ENCODE data around the gene IL34. TPM values are rescaled to one million over a fixed set of nuclear protein-coding genes. Genes with fewer than 3 reads are reported as not detected.

IL34 gene
- total and polyA plus RNA-seq, 2 of the 13 experiments (the other 11 are each of a cell fraction or from before 2014, with no cell fraction given), result 1.2 to 1.3 TPM

GRCh38 chr16:70692130-70692872, 45.9 kb downstream of the IL34 start:
- Histone ChIP-seq H3K9me3 (ENCODE audit: low read length) (no peaks in the 10 kb centered on the region), H3K4me2 (ENCODE audit: low read depth, low read length) (no peak overlapping the region), H3K4me1 (ENCODE audit: insufficient read depth, low read length) (peaks cover 80% of the 10 kb centered on the region), H3K27me3 (ENCODE audit: control insufficient read depth in 1 of 2, insufficient read depth in 2 of 2, low read length in 2 of 2) (no peaks in the 10 kb centered on the region), H3K9ac (ENCODE audit: insufficient read depth, low read depth, low read length) (no peak overlapping the region), H4K20me1 (ENCODE audit: insufficient read depth, low read length) (no peaks in the 10 kb centered on the region), H3K79me2 (ENCODE audit: insufficient read depth, low read length) (no peaks in the 10 kb centered on the region), H3K4me3 (replicated peaks in 1 of 3; ENCODE audit: insufficient read depth in 1 of 3, low read depth in 2 of 3, low read length in 3 of 3) (no peak overlapping the region), H2AFZ (ENCODE audit: low read length) (no peak overlapping the region), H3K36me3 (replicated peaks in 1 of 2; ENCODE audit: control insufficient read depth in 1 of 2, insufficient read depth in 2 of 2, low read length in 2 of 2) (0 out of 5 replicates have a peak, but pooled peaks cover 0 to 3% of the 10 kb centered on the region in 2 experiments), H3K27ac (ENCODE audit: extremely low read length, insufficient read depth, low read length) (peak overlapping the region; percentile 17)
- intact Hi-C loops (cut with micrococcal nuclease; ENCODE audit: unreplicated experiment), result no loop called here
- BruUV-seq (replicated peaks), result no TSS peak
- peak; percentile 36 for DNase-seq (ENCODE audit: low spot score)
- in situ Hi-C loops (cut with HindIII; ENCODE audit: extremely low pct_ligation_motif_present, low pct_unique_long_range_greater_than_20kb), result no loop called here
- 57% methylated on average over 11 of the region's 14 CpGs for WGBS (ENCODE audit: low lambda C conversion rate)
- FAIRE-seq, result no peak
- POLR2A ChIA-PET, result interaction anchor here (1.0 to 18.7 kb wide), 3 partner anchors 10 to 34 kb away, joined by 4 to 536 read pairs (median 37); no protein-coding TSS in a partner anchor
- ATAC-seq, result no peak
- CTCF ChIA-PET (ENCODE audit: low intra/inter-chr PET ratio, low total read pairs), result no interaction called here
- TF ChIP-seq ZNF33B (CRISPR knock-in tag; IDR thresholded peaks at IDR 0.05) (no peak), ZNF557 (CRISPR knock-in tag; IDR thresholded peaks at IDR 0.05) (no peak), GABPB1 (CRISPR knock-in tag; IDR thresholded peaks at IDR 0.05) (0 out of 2 replicates have a peak, but pooled peaks have one; percentile 11), ESRRA (CRISPR knock-in tag; IDR thresholded peaks at IDR 0.05; ENCODE audit: low read depth) (no peak), ZNF7 (CRISPR knock-in tag; IDR thresholded peaks at IDR 0.05) (no peak), ZBTB7B (CRISPR knock-in tag; IDR thresholded peaks at IDR 0.05) (no peak), HOXA9 (CRISPR knock-in tag; IDR thresholded peaks at IDR 0.05; ENCODE audit: borderline replicate concordance) (no peak), PHF8 (CRISPR knock-in tag; IDR thresholded peaks at IDR 0.05) (no peak), FIP1L1 (IDR thresholded peaks at IDR 0.05; ENCODE audit: borderline replicate concordance, insufficient read depth, low read depth, low read length) (no peak), ZNF121 (CRISPR knock-in tag; IDR thresholded peaks at IDR 0.05) (no peak), ZFP90 (CRISPR knock-in tag; IDR thresholded peaks at IDR 0.05; ENCODE audit: borderline replicate concordance) (no peak), RNF2 (conservative IDR thresholded peaks at IDR 0.05; ENCODE audit: low read depth) (no peak), ZUFSP (CRISPR knock-in tag; IDR thresholded peaks at IDR 0.05; ENCODE audit: borderline replicate concordance) (no peak), XRCC5 (optimal IDR thresholded peaks at IDR 0.05; ENCODE audit: low read length) (peak; percentile 22), ZNF782 (CRISPR knock-in tag; IDR thresholded peaks at IDR 0.05; ENCODE audit: borderline replicate concordance) (no peak), ZBTB38 (CRISPR knock-in tag; IDR thresholded peaks at IDR 0.05) (no peak), NR2F6 (IDR thresholded peaks at IDR 0.05) (peak; percentile 63; the same call in 1 of the 2 replicates), NR2F6 (CRISPR knock-in tag; IDR thresholded peaks at IDR 0.05) (no peak), ZNF672 (CRISPR knock-in tag; IDR thresholded peaks at IDR 0.05) (no peak), NR2F2 (IDR thresholded peaks at IDR 0.05; ENCODE audit: borderline replicate concordance, low read depth) (peak; percentile 38; the same call in 1 of the 2 replicates), ZNF720 (CRISPR knock-in tag; IDR thresholded peaks at IDR 0.05) (no peak)
- TF ChIP-seq, protein P1, sequence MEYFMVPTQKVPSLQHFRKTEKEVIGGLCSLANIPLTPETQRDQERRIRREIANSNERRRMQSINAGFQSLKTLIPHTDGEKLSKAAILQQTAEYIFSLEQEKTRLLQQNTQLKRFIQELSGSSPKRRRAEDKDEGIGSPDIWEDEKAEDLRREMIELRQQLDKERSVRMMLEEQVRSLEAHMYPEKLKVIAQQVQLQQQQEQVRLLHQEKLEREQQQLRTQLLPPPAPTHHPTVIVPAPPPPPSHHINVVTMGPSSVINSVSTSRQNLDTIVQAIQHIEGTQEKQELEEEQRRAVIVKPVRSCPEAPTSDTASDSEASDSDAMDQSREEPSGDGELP (IDR thresholded peaks at IDR 0.05; ENCODE audit: borderline replicate concordance, low read depth), result no peak
- TF ChIP-seq, protein P2, sequence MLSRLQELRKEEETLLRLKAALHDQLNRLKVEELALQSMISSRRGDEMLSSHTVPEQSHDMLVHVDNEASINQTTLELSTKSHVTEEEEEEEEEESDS (CRISPR knock-in tag; IDR thresholded peaks at IDR 0.05; ENCODE audit: borderline replicate concordance), result no peak
